Lower lobe of right lung (tissue), 2 donors: Measurements from ENCODE around the gene DLX1. TPM values are rescaled to one million over a fixed set of nuclear protein-coding genes. Genes with fewer than 3 reads are reported as not detected.
"Not testable (repeated sequence)": the region's sequence is repeated elsewhere in the genome, so short reads cannot be mapped to it uniquely, and the experiment has no call there.

ENCODE experiments used
- ATAC-seq, 2 donors: fragments of 200-7000 bp; cut with Tn5 transposase; one replicate each; pipeline ENCODE4 v1.9.1; 2020 to 2022; ENCODE audit warnings: mild to moderate bottlenecking in 2 of 2, moderate library complexity in 2 of 2
- DNase-seq: peaks from one replicate; pipeline ENCODE4 v3.0.0-alpha.2; 2020
- H3K27ac ChIP-seq: fragments of 200-600 bp; one replicate; pipeline ENCODE4 v1.8.0; 2022
- H3K27me3 ChIP-seq: fragments of 200-600 bp; one replicate; pipeline ENCODE4 v1.8.0; 2022; ENCODE audit warnings: low read depth
- H3K36me3 ChIP-seq: fragments of 200-600 bp; one replicate; pipeline ENCODE4 v1.8.0; 2022; ENCODE audit warnings: mild to moderate bottlenecking
- H3K4me1 ChIP-seq: fragments of 200-600 bp; one replicate; pipeline ENCODE4 v1.8.0; 2022
- H3K4me3 ChIP-seq: fragments of 200-600 bp; one replicate; pipeline ENCODE4 v1.8.0; 2022; ENCODE audit warnings: mild to moderate bottlenecking
- H3K9me3 ChIP-seq: fragments of 200-600 bp; one replicate; pipeline ENCODE4 v1.8.0; 2022
- CTCF ChIP-seq: fragments of 200-600 bp; IDR thresholded peaks from one replicate; pipeline ENCODE4 v1.8.0; 2022; ENCODE audit warnings: antibody characterized with exemption, mild to moderate bottlenecking
- intact Hi-C: fragments of 100-400 bp; cut with DNase I; formaldehyde crosslinking; loops from one replicate; pipeline ENCODE4 v1.11.0; 2022
- total RNA-seq: library from RNA; stranded (reverse); fragmentation: NEBNext Ultra II Directional; extraction: Animal tissue kit (Norgen Biotek cat#: 25700); gene quantifications from one replicate; pipeline ENCODE4 v1.2.1, GENCODE V29; 2021
- donor health status: DM: no; HTN: yes; CAD: no; lungs with severe emphysema.

The DLX1 gene
- total RNA-seq, 1 donor from 2014 or later: not detected

DNA sequence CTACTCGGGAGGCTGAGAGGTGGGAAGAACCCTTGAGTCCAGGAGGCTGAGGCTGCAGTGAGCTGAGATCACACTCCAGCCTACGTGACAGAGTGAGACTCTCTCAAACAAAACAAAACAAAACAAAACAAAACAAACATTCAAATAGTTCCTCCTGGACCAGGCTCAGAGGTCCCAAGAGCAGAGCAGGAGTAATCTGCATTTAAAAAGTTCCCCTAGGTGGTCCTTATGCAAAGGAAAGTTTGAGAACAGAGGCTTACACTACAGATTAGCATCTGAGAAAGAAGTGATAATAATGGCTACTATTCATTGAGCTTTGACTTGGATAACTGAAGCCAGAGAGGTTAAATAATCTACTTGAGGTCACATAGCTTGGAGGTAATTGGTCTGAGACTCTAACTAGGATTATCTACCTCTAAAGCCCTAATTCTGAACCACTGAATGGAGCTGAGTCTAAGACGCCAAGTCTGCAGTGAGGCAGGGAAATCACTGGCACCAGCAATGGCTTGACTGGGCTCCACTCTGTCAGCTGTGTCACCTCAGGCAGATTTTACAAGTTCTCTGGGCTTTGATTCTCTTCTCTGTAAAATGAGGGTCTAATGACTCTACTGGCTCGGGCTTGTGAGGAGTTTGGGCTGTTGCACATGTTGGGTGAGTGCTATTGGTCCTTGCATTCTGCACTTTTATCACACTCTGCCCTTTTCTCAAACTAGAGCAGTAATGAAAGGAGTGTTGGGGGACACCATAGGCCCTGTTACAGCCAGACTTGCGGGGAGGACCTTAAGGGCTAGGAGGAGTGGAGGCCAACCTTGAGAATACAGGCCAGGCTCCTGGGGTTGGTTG lies 46.6 kb downstream of the DLX1 start:
- Histone ChIP-seq H3K36me3 (no peaks in the 10 kb centered on the region), H3K4me3 (no peak overlapping the region), H3K9me3 (no peaks in the 10 kb centered on the region), H3K27me3 (peaks cover 4% of the 10 kb centered on the region), H3K27ac (no peak overlapping the region), H3K4me1 (no peaks in the 10 kb centered on the region)
- intact Hi-C loops: no loop called here
- ATAC-seq (no peak), DNase-seq (no peak)
- no peak for TF ChIP-seq CTCF

GRCh38 chr2:172134270-172134669 lies 49.0 kb downstream of the DLX1 start:
- ATAC-seq (no peak), DNase-seq (no peak)
- H3K4me1 ChIP-seq: no peaks in the 10 kb centered on the region
- intact Hi-C loops: no loop called here
- H3K4me3 ChIP-seq: no peak overlapping the region
- H3K36me3 ChIP-seq: no peaks in the 10 kb centered on the region
- TF ChIP-seq CTCF: no peak
- H3K9me3 ChIP-seq: no peaks in the 10 kb centered on the region
- H3K27ac ChIP-seq: no peak overlapping the region
- peaks cover 4% of the 10 kb centered on the region for H3K27me3 ChIP-seq

GRCh38 chr2:172135446-172135845 lies 50.1 kb downstream of the DLX1 start:
- no peak overlapping the region for H3K27ac ChIP-seq
- TF ChIP-seq CTCF: no peak
- H3K27me3 ChIP-seq: peaks cover 4% of the 10 kb centered on the region
- intact Hi-C loops: no loop called here
- DNase-seq (no peak), ATAC-seq (no peak)
- H3K4me1 ChIP-seq: no peaks in the 10 kb centered on the region
- no peaks in the 10 kb centered on the region for H3K9me3 ChIP-seq
- no peaks in the 10 kb centered on the region for H3K36me3 ChIP-seq
- no peak overlapping the region for H3K4me3 ChIP-seq

DNA sequence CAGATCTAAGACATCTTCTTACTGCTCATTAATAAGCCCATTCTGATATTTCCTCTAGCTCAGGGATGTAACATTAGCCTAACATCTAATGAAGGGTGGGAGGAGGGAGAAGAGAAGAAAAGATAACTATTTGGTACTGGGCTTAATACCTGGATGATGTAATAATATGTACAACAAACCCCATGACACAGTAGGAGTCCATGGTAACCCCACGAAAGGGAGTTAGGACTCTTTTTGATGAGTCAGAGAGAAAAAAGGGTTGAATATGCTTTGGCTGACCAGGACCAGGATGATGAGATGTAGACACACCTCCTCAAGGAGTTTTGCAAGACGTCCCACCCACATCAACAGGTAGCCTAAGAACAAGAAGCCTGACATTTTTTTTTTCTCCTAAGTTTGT lies 51.8 kb downstream of the DLX1 start:
- no peak for ATAC-seq

GRCh38 chr2:172137943-172138342 lies 52.6 kb downstream of the DLX1 start:
- Histone ChIP-seq H3K9me3 (no peaks in the 10 kb centered on the region), H3K36me3 (no peaks in the 10 kb centered on the region), H3K4me1 (no peaks in the 10 kb centered on the region), H3K4me3 (no peak overlapping the region), H3K27me3 (peaks cover 4% of the 10 kb centered on the region), H3K27ac (no peak overlapping the region)
- DNase-seq: no peak
- ATAC-seq: no peak
- intact Hi-C loops: no loop called here
- TF ChIP-seq CTCF: no peak

More for the DNA sequence above, 51.8 kb downstream of the DLX1 start:
- TF ChIP-seq CTCF: no peak
- no peaks in the 10 kb centered on the region for H3K36me3 ChIP-seq
- no peaks in the 10 kb centered on the region for H3K9me3 ChIP-seq
- no peak for DNase-seq
- H3K27me3 ChIP-seq: peaks cover 4% of the 10 kb centered on the region
- no peak overlapping the region for H3K27ac ChIP-seq
- H3K4me3 ChIP-seq: no peak overlapping the region
- intact Hi-C loops: no loop called here
- no peaks in the 10 kb centered on the region for H3K4me1 ChIP-seq

- H3K9me3 ChIP-seq, H3K36me3 ChIP-seq, H3K4me1 ChIP-seq, H3K27ac ChIP-seq, intact Hi-C loops, DNase-seq, ATAC-seq, H3K27me3 ChIP-seq, H3K4me3 ChIP-seq: not testable (repeated sequence)
These were observed 53.4 kb downstream of the DLX1 start for GRCh38 chr2:172138727-172139126.

Other genes starting within 250 kb of the DLX1 start
- 10.8 TPM for gene SLC25A12, start 191.3 kb upstream of the DLX1 start, total RNA-seq
- 26.5 TPM for gene HAT1, start 163.0 kb upstream of the DLX1 start, total RNA-seq
- 3.8 TPM for gene METAP1D, start 85.6 kb upstream of the DLX1 start, total RNA-seq
- not detected for gene DLX2, start 17.4 kb downstream of the DLX1 start, total RNA-seq